Brain microvascular endothelial cell (primary cell): ENCODE data around the gene YIF1A.
"Not testable (repeated sequence)": the region's sequence is repeated elsewhere in the genome, so short reads cannot be mapped to it uniquely, and the experiment has no call there.

Experiments
- DNase-seq: peaks from one replicate; pipeline ENCODE4 v3.0.0-alpha.2; 2020
- H3K27ac ChIP-seq: fragments of 250-450 bp; sonication (Bioruptor Pico); 2 replicates; pipeline ENCODE4 v1.5.1; 2020; ENCODE audit warnings: mild to moderate bottlenecking, moderate library complexity
- H3K27me3 ChIP-seq: fragments of 250-450 bp; sonication (Bioruptor Pico); replicated peaks from 2 replicates; pipeline ENCODE4 v1.5.1; 2020; ENCODE audit warnings: mild to moderate bottlenecking
- H3K36me3 ChIP-seq: fragments of 250-450 bp; sonication (Bioruptor Pico); replicated peaks from 2 replicates; pipeline ENCODE4 v1.5.1; 2020; ENCODE audit warnings: mild to moderate bottlenecking
- H3K4me3 ChIP-seq: 2 replicates; pipeline ENCODE4 v1.5.1; 2011; ENCODE audit warnings: low read depth, mild to moderate bottlenecking, control low read depth, low read length, moderate library complexity
- CTCF ChIP-seq: IDR thresholded peaks from 2 replicates; pipeline ENCODE4 v1.5.1; 2011; ENCODE audit warnings: low read depth, mild to moderate bottlenecking, moderate library complexity, low read length, control low read depth, inconsistent platforms; ENCODE audit errors: missing control alignments
- in situ Hi-C: cut with HindIII; loops from 2 replicates; pipeline ENCODE4 v1.10.0; 2017; ENCODE audit warnings: low sequenced_read_pairs, low pct_ligation_motif_present

Gene YIF1A

GRCh38 chr11:66280428-66280827 lies 8.5 kb downstream of the YIF1A start:
- in situ Hi-C loops: no loop called here
- peak; percentile 26 for TF ChIP-seq CTCF
- Histone ChIP-seq H3K4me3 (no peak overlapping the region), H3K27ac (no peak overlapping the region), H3K36me3 (peaks cover 12% of the 10 kb centered on the region), H3K27me3 (no peaks in the 10 kb centered on the region)
- no peak for DNase-seq

- Histone ChIP-seq H3K4me3 (no peak overlapping the region), H3K27me3 (no peaks in the 10 kb centered on the region), H3K36me3 (peaks cover 18% of the 10 kb centered on the region), H3K27ac (no peak overlapping the region)
- in situ Hi-C loops: no loop called here
- TF ChIP-seq CTCF: no peak
- no peak for DNase-seq
Measured at GRCh38 chr11:66279092-66279734, 9.7 kb downstream of the YIF1A start.

GRCh38 chr11:66278363-66279091 lies 10.4 kb downstream of the YIF1A start:
- Histone ChIP-seq H3K27ac (no peak overlapping the region), H3K27me3 (no peaks in the 10 kb centered on the region), H3K36me3 (peaks cover 24% of the 10 kb centered on the region), H3K4me3 (no peak overlapping the region)
- DNase-seq: peak; percentile 48
- in situ Hi-C loops: no loop called here
- TF ChIP-seq CTCF: no peak

- no peak within 1 kb of the TSS for H3K4me3 ChIP-seq
- peaks cover 29% of the 10 kb centered on the region for H3K36me3 ChIP-seq
- no peak for TF ChIP-seq CTCF
- no peak for DNase-seq
- H3K27ac ChIP-seq: no peak within 1 kb of the TSS
- in situ Hi-C loops: no loop called here
- no peaks in the 10 kb centered on the region for H3K27me3 ChIP-seq
Measured at GRCh38 chr11:66277471-66278362, 11.2 kb downstream of the YIF1A start, which contains the start of gene CNIH2. CNIH2 (plus strand) TSS chr11:66278175; CDS start chr11:66278457, 282 bp downstream.

GRCh38 chr11:66277064-66277463 lies 11.9 kb downstream of the YIF1A start:
- H3K36me3 ChIP-seq: peaks cover 36% of the 10 kb centered on the region
- DNase-seq, H3K27ac ChIP-seq, in situ Hi-C loops, H3K27me3 ChIP-seq, H3K4me3 ChIP-seq: not testable (repeated sequence)

GRCh38 chr11:66276619-66277018 lies 12.3 kb downstream of the YIF1A start:
- H3K4me3 ChIP-seq, H3K27me3 ChIP-seq, H3K27ac ChIP-seq, in situ Hi-C loops, DNase-seq: not testable (repeated sequence)
- H3K36me3 ChIP-seq: peaks cover 40% of the 10 kb centered on the region
